Gastrocnemius medialis (tissue), 4 donors: ENCODE measurements around the gene ABCF1. TPM values are rescaled to one million over a fixed set of nuclear protein-coding genes. Genes with fewer than 3 reads are reported as not detected.

Experiments
- ATAC-seq, 2 donors: fragments of 150-250 bp; one replicate each; pipeline ENCODE4 v1.9.1; 2016
- DNase-seq, 2 donors: peaks; one replicate each; pipeline ENCODE4 v3.0.0-alpha.2; 2019
- H3K27ac ChIP-seq, 4 donors: fragments of 200-600 bp; sonication (generic); 1 replicate in 1 of 4; 2 replicates in 3 of 4; pipeline ENCODE4 v1.5.1; 2016 to 2018; ENCODE audit warnings: mild to moderate bottlenecking in 2 of 4, moderate library complexity in 1 of 4
- H3K27me3 ChIP-seq, 3 donors: fragments of 200-600 bp; sonication (generic) in 2 of 3; 1 replicate in 1 of 3; 2 replicates in 2 of 3; pipeline versions ENCODE4 v1.5.1 to v1.6.0; 2016 to 2019; ENCODE audit warnings: mild to moderate bottlenecking in 1 of 3, moderate library complexity in 1 of 3
- H3K36me3 ChIP-seq, 2 donors: fragments of 200-600 bp; sonication (generic) in 1 of 2; one replicate each; pipeline ENCODE4 v1.5.1; 2017 to 2018
- H3K4me1 ChIP-seq, 2 donors: fragments of 200-600 bp; sonication (generic) in 1 of 2; one replicate each; pipeline ENCODE4 v1.5.1; 2016 to 2017; ENCODE audit warnings: mild to moderate bottlenecking in 2 of 2
- H3K4me3 ChIP-seq, 4 donors: fragments of 200-600 bp; sonication (generic) in 3 of 4; 1 replicate in 1 of 4; 2 replicates in 3 of 4; pipeline ENCODE4 v1.5.1; 2016 to 2019; ENCODE audit warnings: mild to moderate bottlenecking in 2 of 4
- H3K9me3 ChIP-seq, 3 donors: fragments of 200-600 bp; sonication (generic) in 2 of 3; 1 replicate in 1 of 3; 2 replicates in 2 of 3; pipeline ENCODE4 v1.5.1; 2016 to 2019
- POLR2A ChIP-seq, 2 donors: fragments of 450-650 bp; IDR thresholded peaks; one replicate each; pipeline ENCODE4 v1.6.1; 2017; ENCODE audit warnings: antibody characterized with exemption in 2 of 2, mild to moderate bottlenecking in 2 of 2, moderate library complexity in 2 of 2
- in situ Hi-C, 4 donors: fragments of 200-750 bp; cut with MboI; loops; one replicate each; pipeline versions ENCODE4 v1.15.0 to v1.8.0; 2017; ENCODE audit warnings: low sequenced_read_pairs in 4 of 4
- intact Hi-C: fragments of 100-400 bp; cut with DNase I; formaldehyde crosslinking; loops from one replicate; pipeline ENCODE4 v1.15.1; 2023; ENCODE audit warnings: low total_unique reads
- total RNA-seq, 4 donors: library from RNA; depleted of rRNA; stranded (reverse); fragments of >200 nt; gene quantifications; one replicate each; pipeline versions ENCODE4 v1.1.0 to v1.2.3, GENCODE V29; 2016
- TF ChIP-seq, protein P1 (sequence below), 5 experiments: fragments of 450-650 bp in 3 of 5; fragments of 200-600 bp in 2 of 5; sonication (generic) in 2 of 5; IDR thresholded peaks in 4 of 5; conservative IDR thresholded peaks in 1 of 5; 1 replicate in 4 of 5; 2 replicates in 1 of 5; pipeline ENCODE4 v1.5.1; 2016 to 2019; ENCODE audit warnings: antibody characterized with exemption in 5 of 5, mild to moderate bottlenecking in 3 of 5, moderate library complexity in 3 of 5

Gene ABCF1
- total RNA-seq, 4 donors from 2014 or later = 55.8 to 122 (median 111) TPM

DNA sequence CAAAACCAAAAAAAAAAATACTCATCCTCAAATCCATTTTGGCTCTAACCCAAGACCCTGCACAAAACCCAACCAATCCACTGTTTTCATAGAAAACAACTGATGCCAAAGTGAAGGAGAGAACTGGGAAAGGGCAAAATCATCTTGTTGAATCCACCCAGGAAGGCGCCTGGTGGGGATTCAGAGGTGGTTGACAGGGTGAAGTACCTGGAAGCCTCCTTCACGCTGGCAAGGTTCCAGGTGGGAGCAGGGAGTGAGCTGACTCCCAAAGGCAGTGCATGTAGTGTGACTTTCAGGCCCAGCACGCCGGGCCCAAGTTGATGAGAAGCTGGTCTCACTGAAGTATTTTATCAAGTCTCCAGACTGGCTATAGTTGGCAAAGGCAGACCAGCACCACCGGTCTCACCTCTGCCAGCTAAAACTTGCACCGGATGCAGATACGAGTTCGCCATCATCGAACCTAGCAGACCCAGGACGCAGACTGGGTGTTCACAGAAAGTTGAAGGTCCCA lies 29.3 kb downstream of the ABCF1 start:
- DNase-seq (no peak), ATAC-seq (no peak)
- TF ChIP-seq POLR2A (IDR thresholded peaks at IDR 0.05) = no peak
- TF ChIP-seq, protein P1, sequence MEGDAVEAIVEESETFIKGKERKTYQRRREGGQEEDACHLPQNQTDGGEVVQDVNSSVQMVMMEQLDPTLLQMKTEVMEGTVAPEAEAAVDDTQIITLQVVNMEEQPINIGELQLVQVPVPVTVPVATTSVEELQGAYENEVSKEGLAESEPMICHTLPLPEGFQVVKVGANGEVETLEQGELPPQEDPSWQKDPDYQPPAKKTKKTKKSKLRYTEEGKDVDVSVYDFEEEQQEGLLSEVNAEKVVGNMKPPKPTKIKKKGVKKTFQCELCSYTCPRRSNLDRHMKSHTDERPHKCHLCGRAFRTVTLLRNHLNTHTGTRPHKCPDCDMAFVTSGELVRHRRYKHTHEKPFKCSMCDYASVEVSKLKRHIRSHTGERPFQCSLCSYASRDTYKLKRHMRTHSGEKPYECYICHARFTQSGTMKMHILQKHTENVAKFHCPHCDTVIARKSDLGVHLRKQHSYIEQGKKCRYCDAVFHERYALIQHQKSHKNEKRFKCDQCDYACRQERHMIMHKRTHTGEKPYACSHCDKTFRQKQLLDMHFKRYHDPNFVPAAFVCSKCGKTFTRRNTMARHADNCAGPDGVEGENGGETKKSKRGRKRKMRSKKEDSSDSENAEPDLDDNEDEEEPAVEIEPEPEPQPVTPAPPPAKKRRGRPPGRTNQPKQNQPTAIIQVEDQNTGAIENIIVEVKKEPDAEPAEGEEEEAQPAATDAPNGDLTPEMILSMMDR (IDR thresholded peaks at IDR 0.05 in 4 of 5, conservative IDR thresholded peaks at IDR 0.05 in 1 of 5) = no peak
- Histone ChIP-seq H3K4me1 (no peaks in the 10 kb centered on the region), H3K36me3 (peaks cover 5 to 53% of the 10 kb centered on the region in 2 donors), H3K27ac (no peak overlapping the region), H3K9me3 (no peaks in the 10 kb centered on the region), H3K27me3 (no peaks in the 10 kb centered on the region), H3K4me3 (no peak overlapping the region)
- in situ Hi-C loops = loop anchor here in 1 of 4 donors (25.0 kb wide), 1 partner anchor 1587 kb away; the partner anchor contains the start of genes AGER, AGPAT1, GPSM3 and PBX2
- intact Hi-C loops = no loop called here

DNA sequence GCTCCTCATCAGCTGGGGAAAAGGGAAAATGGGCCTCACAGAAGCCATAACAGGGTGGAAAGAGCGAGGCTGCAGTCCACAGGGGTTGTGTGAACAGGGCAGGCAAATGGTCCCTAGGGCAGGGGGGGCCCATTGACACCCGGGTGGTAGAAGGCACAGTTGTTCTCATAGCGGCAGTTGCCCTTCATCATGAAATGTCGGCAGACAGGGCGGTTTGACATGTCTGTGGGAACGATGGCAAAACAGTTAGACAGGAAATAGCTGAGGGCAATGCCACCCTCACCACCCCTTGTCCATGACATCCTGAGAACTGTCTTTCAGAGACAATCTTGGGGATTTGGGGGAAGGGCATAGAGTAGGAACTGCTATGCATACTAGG lies 30.2 kb downstream of the ABCF1 start:
- Histone ChIP-seq H3K36me3 (peaks cover 10 to 62% of the 10 kb centered on the region in 2 donors), H3K27ac (no peak overlapping the region), H3K4me3 (no peak overlapping the region), H3K4me1 (no peaks in the 10 kb centered on the region), H3K9me3 (no peaks in the 10 kb centered on the region), H3K27me3 (no peaks in the 10 kb centered on the region)
- in situ Hi-C loops (loop anchor here in 1 of 4 donors (25.0 kb wide), 1 partner anchor 1586 kb away; the partner anchor contains the start of genes AGER, AGPAT1, GPSM3 and PBX2), intact Hi-C loops (no loop called here)
- no peak for ATAC-seq
- DNase-seq = no peak
- TF ChIP-seq, protein P1 (IDR thresholded peaks at IDR 0.05 in 4 of 5, conservative IDR thresholded peaks at IDR 0.05 in 1 of 5) = no peak
- TF ChIP-seq POLR2A (IDR thresholded peaks at IDR 0.05) = no peak

DNA sequence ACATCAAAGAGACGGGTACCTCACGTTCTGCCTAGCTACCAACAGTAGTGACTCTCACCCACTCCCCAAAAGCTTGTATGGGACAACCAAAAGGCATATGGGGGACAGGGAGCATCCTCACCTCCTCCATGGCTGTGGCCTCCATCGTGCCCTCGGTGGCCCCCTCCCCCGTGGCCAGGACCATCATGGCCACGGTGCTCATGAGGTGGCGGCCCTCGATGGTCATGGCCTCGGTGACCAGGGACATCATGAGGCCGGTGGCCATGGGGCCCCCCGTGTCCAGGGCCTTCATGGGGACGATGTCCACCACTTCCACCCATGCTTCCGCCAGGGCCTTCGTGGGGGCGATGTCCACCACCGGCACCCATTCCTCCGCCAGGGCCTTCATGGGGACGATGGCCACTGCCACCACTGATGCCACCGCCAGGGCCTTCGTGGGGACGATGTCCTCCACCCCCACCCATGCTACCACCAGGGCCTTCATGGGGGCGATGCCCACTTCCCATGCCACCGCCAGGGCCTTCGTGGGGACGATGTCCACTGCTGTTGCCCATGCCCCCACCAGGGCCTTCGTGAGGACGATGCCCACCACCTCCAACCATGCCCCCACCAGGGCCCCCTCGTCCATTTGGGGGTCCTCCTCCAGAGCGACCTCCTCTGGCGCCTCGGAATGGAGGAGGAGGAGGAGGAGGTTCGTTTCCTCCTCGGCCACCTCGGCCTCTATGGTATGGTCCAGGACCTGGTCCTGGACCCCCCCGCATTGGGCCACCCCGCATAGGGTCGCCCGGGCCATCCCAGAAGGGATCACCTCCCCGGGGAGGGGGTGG lies 30.8 kb downstream of the ABCF1 start:
- DNase-seq = no peak
- intact Hi-C loops (no loop called here), in situ Hi-C loops (loop anchor here in 1 of 4 donors (25.0 kb wide), 1 partner anchor 1585 kb away; the partner anchor contains the start of genes AGER, AGPAT1, GPSM3 and PBX2)
- no peak for ATAC-seq
- Histone ChIP-seq H3K36me3 (peaks cover 12 to 68% of the 10 kb centered on the region in 2 donors), H3K4me1 (no peaks in the 10 kb centered on the region), H3K4me3 (no peak overlapping the region), H3K27me3 (no peaks in the 10 kb centered on the region), H3K9me3 (no peaks in the 10 kb centered on the region), H3K27ac (no peak overlapping the region)
- TF ChIP-seq POLR2A (IDR thresholded peaks at IDR 0.05) = no peak
- TF ChIP-seq, protein P1 (IDR thresholded peaks at IDR 0.05 in 4 of 5, conservative IDR thresholded peaks at IDR 0.05 in 1 of 5) = no peak

DNA sequence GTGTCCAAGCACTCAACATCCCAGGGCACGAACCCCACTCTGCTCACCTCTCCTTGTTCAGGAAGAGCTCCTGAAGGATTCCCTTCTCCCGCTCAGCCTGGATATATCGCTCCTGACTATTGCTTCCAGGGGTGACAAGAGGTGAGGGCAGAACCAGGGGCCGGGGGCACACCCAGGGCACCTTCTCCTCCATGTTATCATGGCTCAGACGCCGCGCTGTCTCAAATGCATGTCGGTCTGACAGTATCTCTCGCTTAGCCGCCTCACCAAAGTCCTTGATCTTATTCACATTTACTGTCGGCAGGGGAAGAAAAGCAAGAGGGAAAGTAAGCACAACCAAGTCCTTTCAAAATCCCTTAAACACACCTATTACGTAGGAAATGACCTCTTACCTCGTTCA lies 32.7 kb downstream of the ABCF1 start:
- no peak for DNase-seq
- no peaks in the 10 kb centered on the region for H3K9me3 ChIP-seq
- H3K36me3 ChIP-seq = peaks cover 12 to 88% of the 10 kb centered on the region in 2 donors
- TF ChIP-seq POLR2A (IDR thresholded peaks at IDR 0.05) = no peak
- TF ChIP-seq, protein P1 (IDR thresholded peaks at IDR 0.05 in 4 of 5, conservative IDR thresholded peaks at IDR 0.05 in 1 of 5) = no peak
- H3K4me1 ChIP-seq = no peaks in the 10 kb centered on the region
- no peaks in the 10 kb centered on the region for H3K27me3 ChIP-seq
- H3K4me3 ChIP-seq = no peak overlapping the region
- in situ Hi-C loops = loop anchor here in 1 of 4 donors (25.0 kb wide), 1 partner anchor 1583 kb away; the partner anchor contains the start of genes AGER, AGPAT1, GPSM3 and PBX2
- no peak for ATAC-seq
- no peak overlapping the region for H3K27ac ChIP-seq
- intact Hi-C loops = no loop called here
